DND-41 (cell line): ENCODE results near the gene VSIG10L2.

Experiments
- ATAC-seq: fragments of 200-7000 bp; cut with Tn5 transposase; 3 replicates; pipeline ENCODE4 v1.9.1; 2021; ENCODE audit warnings: low read depth; ENCODE audit not compliant: insufficient read depth
- DNase-seq: peaks from one replicate; pipeline ENCODE4 v3.0.0-alpha.2; 2020
- H2AFZ ChIP-seq: 2 replicates; pipeline ENCODE4 v1.6.0; 2012; ENCODE audit warnings: low read depth, low read length
- H3K27ac ChIP-seq: 2 replicates; pipeline ENCODE4 v1.5.1; 2012; ENCODE audit warnings: low read length, inconsistent platforms
- H3K27me3 ChIP-seq: fragments of 200-600 bp; sonication (generic); 2 replicates; pipeline ENCODE4 v1.6.0; 2012; ENCODE audit warnings: low read length, mild to moderate bottlenecking, inconsistent platforms; ENCODE audit not compliant: insufficient read depth, poor library complexity
- H3K36me3 ChIP-seq: 2 replicates; pipeline ENCODE4 v1.5.1; 2012; ENCODE audit warnings: low read length, inconsistent platforms; ENCODE audit not compliant: insufficient read depth
- H3K4me1 ChIP-seq: 2 replicates; pipeline ENCODE4 v1.5.1; 2012; ENCODE audit warnings: mild to moderate bottlenecking, low read length; ENCODE audit not compliant: insufficient read depth
- H3K4me2 ChIP-seq: 2 replicates; pipeline ENCODE4 v1.6.0; 2012; ENCODE audit warnings: mild to moderate bottlenecking, moderate library complexity, low read length, inconsistent platforms; ENCODE audit not compliant: insufficient read depth
- H3K4me3 ChIP-seq, 2 experiments: fragments of 200-600 bp in 1 of 2; shearing (Covaris generic) in 1 of 2; 2 replicates each; pipeline ENCODE4 v1.5.1; 2012 to 2016; ENCODE audit warnings: inconsistent platforms in 2 of 2, low read length in 2 of 2, mild to moderate bottlenecking in 2 of 2, low read depth in 1 of 2, moderate library complexity in 1 of 2
- H3K79me2 ChIP-seq: 2 replicates; pipeline ENCODE4 v1.6.0; 2012; ENCODE audit warnings: low read length, inconsistent platforms; ENCODE audit not compliant: insufficient read depth
- H3K9ac ChIP-seq: 2 replicates; pipeline ENCODE4 v1.6.0; 2012; ENCODE audit warnings: low read depth, mild to moderate bottlenecking, inconsistent platforms, low read length, moderate library complexity
- H3K9me3 ChIP-seq: 2 replicates; pipeline ENCODE4 v1.5.1; 2012; ENCODE audit warnings: low read length, moderate library complexity, mild to moderate bottlenecking, inconsistent platforms; ENCODE audit not compliant: insufficient read depth, severe bottlenecking
- H4K20me1 ChIP-seq: 2 replicates; pipeline ENCODE4 v1.6.0; 2012; ENCODE audit warnings: low read length; ENCODE audit not compliant: insufficient read depth
- CTCF ChIP-seq: IDR thresholded peaks from 2 replicates; pipeline ENCODE4 v1.5.1; 2012; ENCODE audit warnings: borderline replicate concordance, low read length, moderate library complexity, mild to moderate bottlenecking; ENCODE audit not compliant: poor library complexity, severe bottlenecking; ENCODE audit errors: extremely low read depth
- EZH2 ChIP-seq: IDR thresholded peaks from 3 replicates; pipeline ENCODE4 v1.6.1; 2012; ENCODE audit warnings: borderline replicate concordance, low read depth, mild to moderate bottlenecking, moderate library complexity, low read length, inconsistent platforms; ENCODE audit not compliant: severe bottlenecking

Gene VSIG10L2

GRCh38 chr11:125925804-125926203 lies 20.0 kb upstream of the VSIG10L2 start:
- Histone ChIP-seq H3K27ac (no peak overlapping the region), H3K27me3 (no peaks in the 10 kb centered on the region), H3K4me3 (no peak overlapping the region), H4K20me1 (no peaks in the 10 kb centered on the region), H3K4me2 (no peak overlapping the region), H3K4me1 (no peaks in the 10 kb centered on the region), H3K36me3 (no peaks in the 10 kb centered on the region), H3K9ac (no peak overlapping the region), H3K79me2 (no peaks in the 10 kb centered on the region), H2AFZ (no peak overlapping the region), H3K9me3 (no peaks in the 10 kb centered on the region)
- no peak for ATAC-seq
- TF ChIP-seq EZH2 (no peak), CTCF (no peak)
- DNase-seq, result no peak

GRCh38 chr11:125926682-125927081 lies 19.2 kb upstream of the VSIG10L2 start:
- Histone ChIP-seq H3K4me3 (no peak overlapping the region), H3K9me3 (no peaks in the 10 kb centered on the region), H4K20me1 (no peaks in the 10 kb centered on the region), H2AFZ (no peak overlapping the region), H3K4me1 (no peaks in the 10 kb centered on the region), H3K9ac (no peak overlapping the region), H3K36me3 (no peaks in the 10 kb centered on the region), H3K4me2 (no peak overlapping the region), H3K79me2 (no peaks in the 10 kb centered on the region), H3K27ac (no peak overlapping the region), H3K27me3 (peaks cover 3% of the 10 kb centered on the region)
- TF ChIP-seq CTCF, result no peak
- TF ChIP-seq EZH2, result no peak
- DNase-seq (no peak), ATAC-seq (no peak)

- Histone ChIP-seq H2AFZ (no peak overlapping the region), H3K4me3 (no peak overlapping the region), H3K4me1 (no peaks in the 10 kb centered on the region), H3K27ac (no peak overlapping the region), H3K9me3 (no peaks in the 10 kb centered on the region), H3K79me2 (no peaks in the 10 kb centered on the region), H3K36me3 (no peaks in the 10 kb centered on the region), H4K20me1 (no peaks in the 10 kb centered on the region), H3K9ac (no peak overlapping the region), H3K4me2 (no peak overlapping the region), H3K27me3 (peaks cover 14% of the 10 kb centered on the region)
- TF ChIP-seq CTCF (no peak), EZH2 (no peak)
- no peak for ATAC-seq
- no peak for DNase-seq
Measured at GRCh38 chr11:125929445-125930075, 16.3 kb upstream of the VSIG10L2 start.
